Forelimb muscle (tissue), 1 donor: ENCODE data around the gene SHB. TPM values are rescaled to one million over a fixed set of nuclear protein-coding genes. Genes with fewer than 3 reads are reported as not detected.

ENCODE experiments used
- DNase-seq: peaks from one replicate; pipeline ENCODE4 v3.0.0-alpha.2; 2013; ENCODE audit warnings: low read depth
- polyA plus RNA-seq: library from polyadenylated mRNA; unstranded; fragments of 120-200 nt; gene quantifications from one replicate; pipeline ENCODE4 v1.2.1, GENCODE V29; 2013; ENCODE audit not compliant: insufficient read length

The SHB gene
- polyA plus RNA-seq, 1 donor = 5.9 TPM

GRCh38 chr9:38088006-38088925 lies 19.2 kb upstream of the SHB start:
- no peak for DNase-seq

GRCh38 chr9:38086496-38086895 lies 17.5 kb upstream of the SHB start:
- no peak for DNase-seq

GRCh38 chr9:38085308-38085707 lies 16.3 kb upstream of the SHB start:
- no peak for DNase-seq

- no peak for DNase-seq
Observed at GRCh38 chr9:38084556-38084880, 15.5 kb upstream of the SHB start.

- no peak for DNase-seq
Observed at GRCh38 chr9:38083858-38084555, 15.0 kb upstream of the SHB start.

GRCh38 chr9:38082446-38083287 lies 13.6 kb upstream of the SHB start:
- no peak for DNase-seq

- DNase-seq = no peak
Observed at GRCh38 chr9:38081356-38082108, 12.5 kb upstream of the SHB start.

- DNase-seq = no peak
Observed at GRCh38 chr9:38079461-38080031, 10.5 kb upstream of the SHB start.

- no peak for DNase-seq
Observed at GRCh38 chr9:38075272-38075671, 6.2 kb upstream of the SHB start.

- DNase-seq = no peak
Observed at GRCh38 chr9:38074441-38074961, 5.5 kb upstream of the SHB start.

GRCh38 chr9:38073882-38074281 lies 4.9 kb upstream of the SHB start:
- DNase-seq = no peak

- no peak for DNase-seq
Observed at GRCh38 chr9:38071470-38072134, 2.6 kb upstream of the SHB start.

GRCh38 chr9:38067859-38068681 lies 957 bp downstream of the SHB start:
- no peak for DNase-seq

GRCh38 chr9:38066914-38067858 lies 1.8 kb downstream of the SHB start:
- DNase-seq = no peak

GRCh38 chr9:38066197-38066913 lies 2.7 kb downstream of the SHB start:
- no peak for DNase-seq

GRCh38 chr9:38065369-38066075 lies 3.5 kb downstream of the SHB start:
- DNase-seq = no peak

GRCh38 chr9:38064842-38065368 lies 4.1 kb downstream of the SHB start:
- no peak for DNase-seq
